Lower leg skin (tissue), 4 donors: ENCODE results near the gene ZFHX3. TPM values are rescaled to one million over a fixed set of nuclear protein-coding genes. Genes with fewer than 3 reads are reported as not detected.

Experiments
- DNase-seq, 2 donors: peaks; one replicate each; pipeline ENCODE4 v3.0.0-alpha.2; 2019; ENCODE audit warnings: low spot score in 2 of 2
- H3K4me3 ChIP-seq: fragments of 200-600 bp; sonication (generic); 2 replicates; pipeline ENCODE4 v1.5.1; 2017; ENCODE audit warnings: mild to moderate bottlenecking, low read depth; ENCODE audit not compliant: poor library complexity, severe bottlenecking
- CTCF ChIP-seq, 3 donors: fragments of 450-650 bp; IDR thresholded peaks; one replicate each; pipeline ENCODE4 v1.5.1; 2016; ENCODE audit warnings: antibody characterized with exemption in 3 of 3, mild to moderate bottlenecking in 3 of 3, moderate library complexity in 2 of 3
- POLR2A ChIP-seq, 2 donors: fragments of 450-650 bp; IDR thresholded peaks; one replicate each; pipeline ENCODE4 v1.6.1; 2016 to 2017; ENCODE audit warnings: antibody characterized with exemption in 2 of 2, mild to moderate bottlenecking in 1 of 2, moderate library complexity in 1 of 2
- WGBS, 2 donors: methylation state at CpG; one replicate each; pipeline ENCODE4 v1.1.5; 2018; 5-methylcytosine and 5-hydroxymethylcytosine counted together
- intact Hi-C: fragments of 100-400 bp; cut with DNase I; formaldehyde crosslinking; loops from one replicate; pipeline ENCODE4 v1.15.0; 2023; ENCODE audit warnings: low total_unique reads
- total RNA-seq, 4 donors: library from RNA; depleted of rRNA; stranded (reverse); fragments of >200 nt; gene quantifications; one replicate each; pipeline ENCODE4 v1.1.0, GENCODE V29; 2016

Gene ZFHX3
- total RNA-seq, 4 donors from 2014 or later, result 3.4 to 14.9 (median 10.0) TPM

GRCh38 chr16:72891291-72892227, 156.4 kb downstream of the ZFHX3 start:
- DNase-seq, result no peak
- no peak overlapping the region for H3K4me3 ChIP-seq
- intact Hi-C loops, result no loop called here
- WGBS, 2 donors, result 69 to 87% methylated on average over 8 to 9 of the region's 9 CpGs
- TF ChIP-seq POLR2A (IDR thresholded peaks at IDR 0.05), result no peak
- TF ChIP-seq CTCF (IDR thresholded peaks at IDR 0.05), result no peak

GRCh38 chr16:72890587-72890986, 157.3 kb downstream of the ZFHX3 start:
- intact Hi-C loops, result no loop called here
- no peak for TF ChIP-seq POLR2A (IDR thresholded peaks at IDR 0.05)
- no peak for TF ChIP-seq CTCF (IDR thresholded peaks at IDR 0.05)
- WGBS, 2 donors, result 90 to 91% methylated on average over 3 of the region's 3 CpGs
- H3K4me3 ChIP-seq, result no peak overlapping the region
- DNase-seq, result no peak

GRCh38 chr16:72889616-72890582, 158.0 kb downstream of the ZFHX3 start:
- no peak for TF ChIP-seq POLR2A (IDR thresholded peaks at IDR 0.05)
- TF ChIP-seq CTCF (IDR thresholded peaks at IDR 0.05), result no peak
- H3K4me3 ChIP-seq, result no peak overlapping the region
- intact Hi-C loops, result no loop called here
- whole genome bisulfite sequencing, 2 donors, result 92% methylated on average over 15 of the region's 15 CpGs
- DNase-seq, result no peak

DNA sequence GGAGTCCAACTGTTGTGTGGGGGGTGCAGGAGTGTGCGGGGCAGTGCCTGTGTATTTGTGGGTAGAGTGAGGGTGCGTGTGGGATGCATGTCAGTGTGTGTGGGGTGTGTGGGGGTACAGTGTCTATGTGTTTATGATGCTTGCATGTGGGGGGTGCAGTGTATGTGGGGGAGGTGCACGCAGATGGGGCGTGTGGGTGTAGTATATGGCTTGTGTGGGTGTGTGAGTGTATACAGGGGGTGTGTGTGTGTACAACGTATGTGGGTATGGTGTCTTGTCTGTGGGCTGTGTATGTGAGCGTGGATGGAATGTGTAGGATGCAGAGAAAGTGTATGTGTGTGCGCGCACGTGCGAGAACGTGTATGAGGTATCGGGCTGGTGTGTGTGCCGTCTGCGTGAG, 160.4 kb downstream of the ZFHX3 start:
- no peak for DNase-seq
- H3K4me3 ChIP-seq, result no peak overlapping the region
- 94 to 95% methylated on average over 14 of the region's 14 CpGs for WGBS, 2 donors
- intact Hi-C loops, result no loop called here
- no peak for TF ChIP-seq POLR2A (IDR thresholded peaks at IDR 0.05)
- peak in 1 of 3 donors; percentile 30 for TF ChIP-seq CTCF (IDR thresholded peaks at IDR 0.05)

DNA sequence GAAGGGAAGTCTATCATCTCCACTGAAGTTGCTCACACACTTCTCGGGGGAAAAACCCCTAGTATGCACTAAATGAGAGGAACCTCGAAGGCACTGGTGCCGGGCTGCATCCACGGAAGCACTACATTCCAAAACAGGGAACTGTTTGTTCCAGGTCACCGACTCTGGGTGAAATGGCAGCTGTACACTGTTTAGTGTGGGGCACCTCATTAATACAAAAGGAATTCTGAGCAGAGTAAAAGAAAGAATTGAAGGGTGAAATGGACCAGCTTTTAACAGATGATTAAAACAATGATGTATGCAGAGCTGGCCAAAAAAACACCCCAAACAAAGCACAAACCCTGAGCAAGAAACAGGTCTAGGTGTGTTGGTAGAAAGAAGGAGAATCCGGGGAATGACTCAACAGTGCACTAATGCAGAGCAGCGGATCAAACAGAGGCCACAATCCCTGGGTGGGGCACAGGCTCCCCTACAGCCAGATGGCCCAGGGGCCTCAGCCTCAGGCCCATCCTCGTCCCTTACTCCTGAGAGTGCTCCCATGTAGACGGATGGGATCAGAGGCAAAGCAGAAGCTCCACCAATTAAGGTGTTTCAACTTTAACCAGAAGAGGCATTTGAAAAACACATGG, 161.5 kb downstream of the ZFHX3 start:
- TF ChIP-seq CTCF (IDR thresholded peaks at IDR 0.05) (no peak), POLR2A (IDR thresholded peaks at IDR 0.05) (no peak)
- DNase-seq, result no peak
- WGBS, 2 donors, result 84 to 85% methylated on average over 9 of the region's 9 CpGs
- no peak overlapping the region for H3K4me3 ChIP-seq
- intact Hi-C loops, result no loop called here
